HFF-Myc (cell line): ENCODE measurements around the gene DLG2.
A peak's percentile ranks its signal among the peaks of the same experiment; 100 is the strongest.

Source experiments
- DNase-seq: peaks from one replicate; pipeline ENCODE4 v3.0.0-alpha.2; 2011; ENCODE audit warnings: low read depth; ENCODE audit errors: extremely low read depth
- H3K4me3 ChIP-seq: replicated peaks from 2 replicates; pipeline ENCODE4 v1.5.1; 2011; ENCODE audit warnings: low read depth, mild to moderate bottlenecking, control low read depth, low read length
- CTCF ChIP-seq: IDR thresholded peaks from 2 replicates; pipeline ENCODE4 v1.5.1; 2012; ENCODE audit warnings: mild to moderate bottlenecking, low read depth, low read length, control low read depth; ENCODE audit errors: missing control alignments

The DLG2 gene

GRCh38 chr11:84564180-84564866, 1062.8 kb downstream of the DLG2 start:
- TF ChIP-seq CTCF, result peak; percentile 76
- peak; percentile 4 for DNase-seq
- no peak overlapping the region for H3K4me3 ChIP-seq

- TF ChIP-seq CTCF, result no peak
- no peak for DNase-seq
- H3K4me3 ChIP-seq, result no peak overlapping the region
These were observed 1063.8 kb downstream of the DLG2 start for GRCh38 chr11:84563356-84563755.

- no peak for TF ChIP-seq CTCF
- H3K4me3 ChIP-seq, result no peak overlapping the region
- DNase-seq, result no peak
These were observed 1066.9 kb downstream of the DLG2 start for GRCh38 chr11:84560206-84560605.

- DNase-seq, result peak; percentile 5
- TF ChIP-seq CTCF, result peak; percentile 72
These were observed 1068.8 kb downstream of the DLG2 start for GRCh38 chr11:84558085-84558905.

GRCh38 chr11:84552791-84553190, 1074.4 kb downstream of the DLG2 start:
- DNase-seq, result no peak
- no peak for TF ChIP-seq CTCF
- H3K4me3 ChIP-seq, result no peak overlapping the region

More at GRCh38 chr11:84558085-84558905, 1068.8 kb downstream of the DLG2 start:
- H3K4me3 ChIP-seq, result no peak overlapping the region

- no peak for DNase-seq
- no peak overlapping the region for H3K4me3 ChIP-seq
- TF ChIP-seq CTCF, result no peak
These were observed 1077.9 kb downstream of the DLG2 start for GRCh38 chr11:84549217-84549616.

GRCh38 chr11:84544566-84544965, 1082.6 kb downstream of the DLG2 start:
- DNase-seq, result no peak
- TF ChIP-seq CTCF, result no peak
- no peak overlapping the region for H3K4me3 ChIP-seq
